AG08396 (cell line): ENCODE measurements around the gene EFNB1.

Source experiments
- DNase-seq: peaks from one replicate; pipeline ENCODE4 v3.0.0; 2012; ENCODE audit warnings: low spot score, mixed read lengths

The EFNB1 gene

GRCh38 chrX:68883800-68884199, 55.0 kb downstream of the EFNB1 start:
- DNase-seq: no peak

- no peak for DNase-seq
These were observed 60.4 kb downstream of the EFNB1 start for GRCh38 chrX:68889249-68889648.
